GM12872 (cell line): Measurements from ENCODE around the gene NPL.

Source experiments
- CTCF ChIP-seq: IDR thresholded peaks from 3 replicates; pipeline ENCODE4 v1.5.1; 2011; ENCODE audit warnings: low read depth, mild to moderate bottlenecking, low read length, moderate library complexity; ENCODE audit not compliant: insufficient read depth

The NPL gene

DNA sequence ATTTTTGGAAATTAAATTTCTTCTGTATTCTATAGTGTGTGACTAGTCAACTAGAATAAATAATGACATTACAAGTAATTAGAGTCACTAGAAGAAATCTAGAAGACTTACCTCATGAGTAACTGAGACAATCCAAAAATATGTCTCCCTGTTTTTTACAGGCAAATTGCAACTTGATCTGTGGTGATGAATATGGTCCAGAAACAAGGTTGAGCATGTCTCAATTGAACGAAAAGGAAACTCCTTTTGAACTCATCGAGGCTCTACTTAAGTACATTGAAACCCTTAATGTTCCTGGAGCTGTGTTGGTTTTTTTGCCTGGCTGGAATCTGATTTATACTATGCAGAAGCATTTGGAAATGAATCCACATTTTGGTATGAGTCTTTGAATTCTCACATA is 86.3 kb downstream of the NPL start:
- TF ChIP-seq CTCF: no peak

- TF ChIP-seq CTCF: no peak
Measured at GRCh38 chr1:182877331-182877730, 87.8 kb downstream of the NPL start.

DNA sequence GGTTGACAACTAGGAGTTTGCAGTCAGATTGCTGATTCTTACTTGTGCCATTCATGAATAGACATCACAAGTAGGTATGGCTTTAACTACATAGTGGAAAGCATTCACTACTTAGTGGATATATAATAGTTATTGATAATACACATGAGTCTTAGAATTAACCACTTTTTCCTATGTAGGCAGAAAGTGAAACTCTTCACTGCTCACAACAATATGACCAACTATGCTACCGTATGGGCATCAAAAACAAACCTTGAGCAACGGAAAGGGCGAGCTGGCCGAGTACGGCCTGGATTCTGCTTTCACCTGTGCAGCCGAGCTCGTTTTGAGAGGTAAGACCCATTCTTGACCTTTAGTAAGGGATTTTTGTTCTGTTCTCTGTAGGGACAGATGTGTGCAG is 88.3 kb downstream of the NPL start:
- TF ChIP-seq CTCF: no peak
